Bronchial epithelial cell (primary cell): ENCODE results near the gene CDC25B. TPM values are rescaled to one million over a fixed set of nuclear protein-coding genes. Genes with fewer than 3 reads are reported as not detected.

Experiments
- DNase-seq: peaks from one replicate; pipeline ENCODE4 v3.0.0-alpha.2; 2010; ENCODE audit warnings: low read depth
- FAIRE-seq: peaks from 2 replicates; lab custom pipeline; 2011; peaks lifted over from hg19 to GRCh38; lab: Jason Lieb, UNC
- H3K27me3 ChIP-seq: 2 replicates; pipeline ENCODE4 v1.5.1; 2011; ENCODE audit warnings: low read length; ENCODE audit not compliant: control insufficient read depth, insufficient read depth
- H3K36me3 ChIP-seq: 2 replicates; pipeline ENCODE4 v1.5.1; 2011; ENCODE audit warnings: low read length; ENCODE audit not compliant: control insufficient read depth, insufficient read depth
- H3K4me3 ChIP-seq: 2 replicates; pipeline ENCODE4 v1.5.1; 2011; ENCODE audit warnings: mild to moderate bottlenecking, low read depth, low read length, control low read depth
- CTCF ChIP-seq: IDR thresholded peaks from 2 replicates; pipeline ENCODE4 v1.5.1; 2011; ENCODE audit warnings: mild to moderate bottlenecking, moderate library complexity, low read length, control low read depth, inconsistent platforms; ENCODE audit not compliant: insufficient read depth, severe bottlenecking
- total RNA-seq: library from RNA; depleted of rRNA; stranded (reverse); fragments of >200 nt; gene quantifications from 2 replicates; pipeline ENCODE4 v1.2.1, GENCODE V29; 2014

The CDC25B gene
- total RNA-seq, 1 donor from 2014 or later: 17.9 TPM

- no peak for DNase-seq
Observed at GRCh38 chr20:3794701-3795420, 1.2 kb upstream of the CDC25B start.

GRCh38 chr20:3796477-3797225, 541 bp downstream of the CDC25B start:
- Histone ChIP-seq H3K27me3 (no peaks in the 10 kb centered on the region), H3K36me3 (peaks cover 12% of the 10 kb centered on the region), H3K4me3 (peak overlapping the region; percentile 68)
- no peak for TF ChIP-seq CTCF
- FAIRE-seq (no peak), DNase-seq (no peak)

More at GRCh38 chr20:3794701-3795420, 1.2 kb upstream of the CDC25B start:
- TF ChIP-seq CTCF: no peak
- no peak for FAIRE-seq
- Histone ChIP-seq H3K36me3 (peaks cover 4% of the 10 kb centered on the region), H3K27me3 (no peaks in the 10 kb centered on the region), H3K4me3 (no peak overlapping the region)

- H3K27me3 ChIP-seq: no peaks in the 10 kb centered on the region
- H3K4me3 ChIP-seq: peak overlapping the region; percentile 68
- FAIRE-seq (no peak), DNase-seq (no peak)
- H3K36me3 ChIP-seq: peaks cover 17% of the 10 kb centered on the region
- no peak for TF ChIP-seq CTCF
Observed at GRCh38 chr20:3797226-3797545, 1.1 kb downstream of the CDC25B start.

- Histone ChIP-seq H3K4me3 (peak overlapping the region; percentile 68), H3K27me3 (no peaks in the 10 kb centered on the region), H3K36me3 (peaks cover 17% of the 10 kb centered on the region)
- TF ChIP-seq CTCF: no peak
- FAIRE-seq (no peak), DNase-seq (no peak)
Observed at GRCh38 chr20:3797592-3798372, 1.7 kb downstream of the CDC25B start.

- H3K4me3 ChIP-seq: no peak overlapping the region
- DNase-seq (no peak), FAIRE-seq (no peak)
- H3K27me3 ChIP-seq: no peaks in the 10 kb centered on the region
- TF ChIP-seq CTCF: no peak
- H3K36me3 ChIP-seq: peaks cover 18% of the 10 kb centered on the region
Observed at GRCh38 chr20:3798373-3798768, 2.3 kb downstream of the CDC25B start.
